GM12873 (cell line): Measurements from ENCODE around the gene NUB1.

Experiments
- CTCF ChIP-seq: IDR thresholded peaks from 2 replicates; pipeline ENCODE4 v1.5.1; 2012; ENCODE audit warnings: low read depth, mild to moderate bottlenecking, moderate library complexity, low read length, control low read depth; ENCODE audit not compliant: insufficient read depth; ENCODE audit errors: missing control alignments

The NUB1 gene

GRCh38 chr7:151404216-151405011, 62.8 kb downstream of the NUB1 start:
- TF ChIP-seq CTCF, result no peak

- no peak for TF ChIP-seq CTCF
Measured at GRCh38 chr7:151405056-151405455, 63.4 kb downstream of the NUB1 start.

GRCh38 chr7:151405588-151405987, 64.0 kb downstream of the NUB1 start:
- no peak for TF ChIP-seq CTCF

GRCh38 chr7:151406051-151406875, 64.7 kb downstream of the NUB1 start:
- TF ChIP-seq CTCF, result no peak

- no peak for TF ChIP-seq CTCF
Measured at GRCh38 chr7:151406886-151407583, 65.4 kb downstream of the NUB1 start.

GRCh38 chr7:151408498-151408838, 66.9 kb downstream of the NUB1 start:
- TF ChIP-seq CTCF, result no peak
